22Rv1 (cell line): ENCODE results near the gene ALAS2.

Experiments used
- ZFX ChIP-seq: fragments of 450-650 bp; IDR thresholded peaks from 2 replicates; pipeline ENCODE4 v1.6.1; 2017; ENCODE audit warnings: antibody characterized with exemption, borderline replicate concordance
- TF ChIP-seq, protein P1 (sequence below): fragments of 450-650 bp; IDR thresholded peaks from 2 replicates; pipeline ENCODE4 v1.5.1; 2017; ENCODE audit warnings: mild to moderate bottlenecking

DNA sequence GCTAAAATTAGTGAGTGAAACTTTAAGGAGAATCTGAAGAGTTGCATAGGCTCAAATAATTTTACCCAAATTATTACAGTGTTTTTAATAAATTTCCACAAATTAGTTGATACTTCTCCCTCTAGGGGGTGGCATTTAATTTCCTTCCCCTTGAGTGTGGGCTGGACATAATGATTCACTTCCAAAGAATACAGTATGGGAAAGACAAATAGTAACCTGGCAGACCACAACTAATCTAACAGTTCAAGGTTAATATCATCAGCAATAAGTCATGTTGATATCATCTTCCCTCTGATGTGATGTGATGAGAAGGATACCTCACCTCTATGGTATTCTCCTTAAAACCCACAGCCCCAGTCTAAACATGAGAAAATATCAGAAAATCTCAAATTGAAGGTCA, 52.3 kb downstream of the ALAS2 start:
- TF ChIP-seq, protein P1, sequence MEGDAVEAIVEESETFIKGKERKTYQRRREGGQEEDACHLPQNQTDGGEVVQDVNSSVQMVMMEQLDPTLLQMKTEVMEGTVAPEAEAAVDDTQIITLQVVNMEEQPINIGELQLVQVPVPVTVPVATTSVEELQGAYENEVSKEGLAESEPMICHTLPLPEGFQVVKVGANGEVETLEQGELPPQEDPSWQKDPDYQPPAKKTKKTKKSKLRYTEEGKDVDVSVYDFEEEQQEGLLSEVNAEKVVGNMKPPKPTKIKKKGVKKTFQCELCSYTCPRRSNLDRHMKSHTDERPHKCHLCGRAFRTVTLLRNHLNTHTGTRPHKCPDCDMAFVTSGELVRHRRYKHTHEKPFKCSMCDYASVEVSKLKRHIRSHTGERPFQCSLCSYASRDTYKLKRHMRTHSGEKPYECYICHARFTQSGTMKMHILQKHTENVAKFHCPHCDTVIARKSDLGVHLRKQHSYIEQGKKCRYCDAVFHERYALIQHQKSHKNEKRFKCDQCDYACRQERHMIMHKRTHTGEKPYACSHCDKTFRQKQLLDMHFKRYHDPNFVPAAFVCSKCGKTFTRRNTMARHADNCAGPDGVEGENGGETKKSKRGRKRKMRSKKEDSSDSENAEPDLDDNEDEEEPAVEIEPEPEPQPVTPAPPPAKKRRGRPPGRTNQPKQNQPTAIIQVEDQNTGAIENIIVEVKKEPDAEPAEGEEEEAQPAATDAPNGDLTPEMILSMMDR, result no peak
- no peak for TF ChIP-seq ZFX
